GM18505 (cell line): ENCODE measurements around the gene RNF44.

Experiments
- ATAC-seq: cut with Tn5 transposase; IDR thresholded peaks from one replicate; pipeline ENCODE4 v1.9.1; 2021; ENCODE audit not compliant: unreplicated experiment
- POLR2A ChIP-seq: IDR thresholded peaks from 4 replicates; pipeline ENCODE4 v1.6.1; 2011; ENCODE audit warnings: borderline replicate concordance; ENCODE audit not compliant: insufficient read depth, insufficient read length; ENCODE audit errors: extremely low read depth

RNF44 gene

DNA sequence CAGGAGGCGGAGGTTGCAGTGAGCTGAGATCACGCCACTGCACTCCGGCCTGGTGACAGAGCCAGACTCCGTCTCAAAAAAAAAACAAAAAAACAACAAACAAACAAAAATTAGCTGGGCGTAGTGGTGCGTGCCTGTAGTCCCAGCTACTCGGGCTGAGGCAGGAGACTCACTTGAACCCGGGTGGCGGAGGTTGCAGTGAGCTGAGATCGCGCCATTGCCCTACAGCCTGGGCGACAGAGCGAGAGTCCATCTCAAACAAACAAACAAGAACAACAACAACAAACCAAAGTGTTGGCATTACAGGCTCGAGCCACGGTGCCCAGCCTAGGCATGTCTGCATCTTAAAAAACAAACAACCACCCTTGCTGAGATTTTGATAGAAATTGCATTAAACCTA is 12.2 kb downstream of the RNF44 start:
- no peak for ATAC-seq
- TF ChIP-seq POLR2A: no peak

DNA sequence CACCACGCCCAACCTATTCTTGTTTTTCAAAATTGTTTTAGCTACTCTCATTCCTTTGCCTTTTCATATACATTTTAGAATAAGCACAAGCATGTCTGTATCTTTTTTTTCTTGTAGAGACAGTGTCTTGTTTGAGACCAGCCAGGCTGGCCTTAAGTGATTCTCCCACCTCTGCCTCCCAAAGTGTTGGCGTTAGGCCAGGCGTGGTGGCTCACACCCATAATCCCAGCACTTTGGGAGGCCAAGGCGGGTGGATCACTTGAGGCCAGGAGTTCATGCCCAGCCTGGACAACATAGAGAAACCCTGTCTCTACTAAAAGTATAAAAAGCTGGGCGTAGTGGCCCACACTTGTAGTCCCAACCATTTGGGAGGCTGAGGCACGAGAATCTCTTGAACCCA is 13.1 kb downstream of the RNF44 start:
- no peak for TF ChIP-seq POLR2A
- ATAC-seq: no peak

DNA sequence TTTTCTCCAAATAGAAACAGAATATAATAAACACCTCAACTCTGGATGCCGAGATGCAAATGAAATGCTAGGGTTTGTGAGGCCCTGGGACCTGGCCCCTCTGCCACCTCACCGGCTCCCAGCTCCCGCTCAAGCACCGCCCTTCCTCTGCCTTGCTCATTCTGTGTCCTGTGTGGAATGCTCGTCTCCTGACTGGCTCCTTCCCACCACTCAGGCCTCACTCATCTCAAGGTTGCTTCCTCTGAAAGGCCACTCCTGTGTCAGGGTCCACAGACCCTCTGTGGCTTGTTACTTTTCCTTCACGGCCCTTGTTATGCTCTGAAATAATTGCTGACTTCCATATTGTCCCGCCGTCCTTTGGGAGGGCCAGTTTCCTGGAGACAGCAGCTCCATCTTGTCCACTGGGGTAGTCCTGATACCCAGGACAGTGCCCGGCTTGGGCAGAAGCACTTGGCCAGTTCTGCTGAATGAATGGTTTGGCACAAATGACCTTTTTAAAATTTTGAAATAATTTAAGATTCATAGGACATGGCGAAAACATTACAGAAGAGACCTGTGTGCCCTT is 15.4 kb downstream of the RNF44 start:
- ATAC-seq: no peak
- TF ChIP-seq POLR2A: no peak

DNA sequence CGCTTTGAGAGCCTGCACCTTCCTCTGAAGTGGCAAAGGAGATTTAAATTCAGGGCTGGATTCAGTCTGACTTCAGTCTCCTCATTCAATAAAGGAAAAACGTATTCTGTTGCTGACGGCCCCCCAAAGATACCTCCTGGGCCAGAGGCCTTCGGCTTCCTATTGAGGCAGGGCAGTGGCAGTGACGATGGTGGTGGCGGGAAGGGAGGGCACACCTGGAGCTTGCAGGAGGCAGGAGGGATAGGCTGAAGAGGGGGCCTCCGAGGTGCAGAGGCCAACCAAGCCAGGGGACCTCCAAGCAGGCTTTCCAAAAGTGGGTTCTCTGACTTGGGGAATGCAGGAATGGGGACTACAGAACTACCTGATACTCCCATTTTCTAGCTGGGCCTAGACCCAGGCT is 15.9 kb downstream of the RNF44 start:
- ATAC-seq: no peak
- TF ChIP-seq POLR2A: no peak

DNA sequence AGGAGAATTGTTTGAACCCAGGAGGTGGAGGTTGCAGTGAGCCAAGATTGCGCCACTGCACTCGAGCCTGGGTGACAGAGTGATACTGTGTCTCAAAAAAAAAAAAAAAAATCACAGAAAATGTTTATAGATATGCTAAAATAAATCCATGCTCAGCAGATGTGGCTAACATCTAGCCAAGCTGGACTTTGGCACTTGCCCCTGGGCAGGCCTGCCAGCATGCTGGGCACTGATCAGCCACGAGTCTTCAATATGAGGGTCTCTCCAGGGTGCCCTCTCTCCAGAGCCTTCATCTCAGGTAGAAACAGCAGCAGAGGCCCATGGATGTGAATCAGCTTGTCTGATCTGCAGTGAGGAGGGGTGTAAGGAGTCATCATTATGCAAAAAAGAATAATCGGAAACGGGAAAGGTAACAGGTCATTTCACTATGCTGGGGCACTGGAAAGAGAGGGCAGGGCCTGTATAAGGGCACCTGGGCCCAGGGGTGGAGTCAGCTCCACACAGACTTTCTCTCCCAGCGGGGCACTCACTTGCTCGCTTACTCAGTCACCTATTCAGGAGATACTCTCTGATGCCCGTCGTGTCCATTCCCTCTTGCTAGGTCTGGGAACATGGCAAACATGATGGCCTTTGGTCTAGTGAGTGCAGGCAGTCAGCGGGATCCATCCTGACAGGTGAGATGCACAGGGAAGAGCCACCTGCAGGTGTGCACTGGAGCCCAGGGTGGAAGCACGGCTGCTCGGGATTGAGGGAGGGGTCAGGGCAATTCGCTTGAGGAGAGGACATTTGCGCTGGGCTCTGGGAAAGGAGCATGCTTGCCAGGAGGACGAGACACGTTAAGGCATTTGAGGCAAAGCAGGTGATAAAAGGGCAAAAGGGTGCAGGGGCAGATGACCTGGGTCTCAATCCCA is 17.1 kb downstream of the RNF44 start:
- TF ChIP-seq POLR2A: no peak
- ATAC-seq: no peak

DNA sequence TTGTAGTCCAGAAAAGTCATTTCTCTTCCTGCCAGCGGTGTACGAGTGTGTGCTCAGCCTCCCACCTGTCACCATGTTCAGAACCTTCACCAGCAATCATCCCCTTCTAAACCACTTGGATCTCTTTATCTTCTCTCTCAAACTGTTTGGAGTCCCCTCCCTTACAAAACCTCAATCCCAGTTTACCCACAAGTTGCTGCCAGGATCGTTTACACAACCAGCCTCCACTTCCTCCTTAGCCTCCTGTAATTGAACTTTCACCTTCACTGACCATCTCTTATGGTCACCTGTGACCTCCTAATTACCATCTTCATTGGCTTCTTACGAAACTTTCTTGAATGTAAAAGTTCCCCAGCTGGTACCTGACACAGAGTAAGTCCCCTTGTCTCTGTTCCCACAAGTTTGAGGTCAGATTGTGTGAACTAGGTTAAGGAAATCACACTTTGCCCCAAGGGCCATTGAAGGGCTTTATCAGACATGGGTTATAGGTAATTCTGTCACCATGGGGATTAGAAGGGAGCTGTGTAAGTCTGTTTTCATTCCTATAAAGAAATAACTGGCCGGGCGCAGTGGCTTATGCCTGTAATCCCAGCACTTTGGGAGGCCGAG is 20.0 kb downstream of the RNF44 start:
- ATAC-seq: no peak
- no peak for TF ChIP-seq POLR2A

DNA sequence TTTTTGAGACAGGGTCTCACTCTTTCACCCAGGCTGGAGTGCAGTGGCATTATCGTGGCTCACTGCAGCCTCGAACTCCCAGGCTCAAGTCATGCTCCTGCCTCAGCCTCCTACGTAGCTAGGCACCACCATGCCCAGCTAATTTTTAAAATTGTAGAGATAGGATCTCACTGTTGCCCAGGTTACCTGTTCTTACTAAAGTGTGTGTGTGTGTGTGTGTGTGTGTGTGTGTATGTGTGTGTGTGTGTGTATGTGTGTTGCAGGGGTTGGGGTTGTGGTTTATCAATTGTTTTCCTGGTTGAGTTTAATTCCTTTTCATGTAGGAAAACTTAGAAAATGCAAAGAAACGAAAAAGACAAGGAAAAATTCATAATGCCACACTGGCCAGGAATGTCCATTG is 21.8 kb downstream of the RNF44 start:
- TF ChIP-seq POLR2A: no peak

DNA sequence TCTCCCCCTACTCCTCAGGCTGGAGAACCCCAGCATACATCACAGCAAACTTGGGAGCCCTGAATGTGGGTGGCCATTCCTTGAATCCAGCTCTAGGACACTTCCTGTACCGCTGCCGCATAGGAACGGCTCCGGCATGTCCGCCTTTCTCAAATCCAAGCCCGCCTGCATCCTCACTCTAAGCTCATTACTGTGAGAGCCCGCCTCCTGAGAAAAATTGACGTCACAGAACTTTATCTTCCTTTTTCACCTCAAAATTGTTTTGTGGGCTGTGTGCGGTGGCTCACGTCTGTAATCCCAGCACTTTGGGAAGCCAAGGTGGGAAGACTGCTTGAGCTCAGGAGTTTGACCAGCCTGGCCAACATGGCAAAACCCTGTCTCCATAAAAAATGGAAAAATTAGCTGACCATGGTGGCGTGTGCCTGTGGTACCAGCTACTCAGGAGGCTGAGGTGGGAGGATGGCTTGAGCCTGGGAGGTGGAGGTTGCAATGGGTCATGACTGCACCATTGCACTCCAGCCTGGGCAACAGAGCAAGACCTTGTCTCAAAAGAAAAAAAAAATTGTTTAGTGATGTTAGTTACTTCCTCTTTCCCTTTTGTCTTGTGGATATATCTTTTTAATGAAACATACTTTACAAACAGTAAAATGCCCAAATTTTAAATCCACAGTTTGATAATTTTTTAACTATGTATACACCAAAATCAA is 22.8 kb downstream of the RNF44 start:
- no peak for TF ChIP-seq POLR2A
- ATAC-seq: no peak

More for the DNA sequence above, 21.8 kb downstream of the RNF44 start:
- no peak for ATAC-seq

DNA sequence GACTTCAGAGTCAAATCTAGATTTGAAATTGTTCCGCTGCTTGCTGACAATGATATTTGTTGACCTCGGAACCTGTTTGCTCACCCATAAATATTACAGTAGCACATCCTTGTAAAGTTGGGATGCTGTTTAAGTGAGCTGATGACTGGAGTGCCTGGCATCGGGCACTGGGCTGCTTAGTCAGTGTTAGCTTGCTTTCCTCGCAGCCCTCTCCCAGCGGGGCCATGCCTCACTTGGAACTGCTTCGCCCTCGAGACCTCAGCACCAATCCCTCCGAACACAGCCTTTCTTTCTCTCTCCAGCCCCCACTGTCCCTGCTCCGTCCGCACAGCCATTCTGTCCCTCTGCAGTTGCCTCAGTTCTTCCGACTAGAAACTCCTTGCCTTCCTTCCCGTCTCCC is 23.4 kb downstream of the RNF44 start:
- no peak for ATAC-seq
- TF ChIP-seq POLR2A: no peak

DNA sequence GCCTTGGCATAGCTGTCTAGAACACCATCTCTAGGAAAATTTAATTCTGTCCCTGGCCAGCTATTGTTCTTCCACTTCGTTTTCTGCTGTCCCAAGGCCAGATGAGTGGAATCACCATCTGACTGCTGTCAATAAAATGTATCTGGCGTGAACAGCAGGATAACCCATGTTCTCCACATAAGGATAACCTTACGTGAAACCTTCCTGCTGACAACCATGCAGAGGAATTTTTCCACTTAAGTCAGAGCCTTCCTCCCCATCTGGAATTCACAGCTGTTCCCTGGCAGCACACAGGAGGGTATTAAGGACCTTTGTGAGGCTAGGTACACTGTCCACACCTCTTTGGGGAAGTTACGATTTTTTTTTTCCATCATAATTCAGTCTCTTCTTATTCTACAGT is 28.6 kb downstream of the RNF44 start:
- no peak for ATAC-seq
- no peak for TF ChIP-seq POLR2A

DNA sequence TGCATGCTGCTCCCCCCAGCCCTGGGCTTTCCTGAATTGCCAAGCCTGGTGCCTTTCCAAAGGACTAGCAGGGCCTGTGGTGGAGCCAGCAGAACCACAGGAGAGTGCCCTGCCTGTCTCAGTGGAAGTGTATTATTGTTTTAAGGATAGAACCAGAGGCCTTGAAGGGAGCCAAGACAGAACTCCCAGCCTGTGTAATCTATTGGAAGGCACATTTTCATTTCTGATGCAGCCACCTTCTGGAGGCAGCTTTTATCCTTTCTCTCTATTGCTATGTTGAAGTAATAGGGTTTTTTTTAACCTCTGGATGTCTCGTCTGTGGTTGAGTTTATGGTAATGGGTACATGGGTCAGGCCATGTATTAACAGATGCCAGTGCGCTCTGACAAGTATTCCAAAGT is 29.3 kb downstream of the RNF44 start:
- no peak for ATAC-seq
- TF ChIP-seq POLR2A: no peak

DNA sequence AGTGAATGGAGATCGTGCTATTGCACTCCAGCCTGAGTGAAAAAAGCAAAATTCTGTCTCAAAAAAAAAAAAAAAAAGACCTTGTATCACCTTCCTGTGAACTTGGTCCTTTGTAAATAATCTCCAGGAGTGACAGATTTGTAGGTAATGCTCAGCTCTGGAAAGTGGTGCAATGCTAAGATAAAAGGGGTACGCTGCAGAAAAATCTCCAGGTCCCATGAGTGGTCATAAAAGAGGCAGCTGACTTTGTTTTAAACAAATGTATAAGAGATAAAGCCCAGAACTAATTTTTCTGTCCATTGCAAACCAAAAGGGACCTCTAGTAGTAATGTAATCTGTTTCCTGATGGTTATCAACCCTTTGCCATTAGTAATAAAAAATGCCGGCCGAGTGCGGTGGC is 33.7 kb downstream of the RNF44 start:
- TF ChIP-seq POLR2A: no peak
- ATAC-seq: no peak

DNA sequence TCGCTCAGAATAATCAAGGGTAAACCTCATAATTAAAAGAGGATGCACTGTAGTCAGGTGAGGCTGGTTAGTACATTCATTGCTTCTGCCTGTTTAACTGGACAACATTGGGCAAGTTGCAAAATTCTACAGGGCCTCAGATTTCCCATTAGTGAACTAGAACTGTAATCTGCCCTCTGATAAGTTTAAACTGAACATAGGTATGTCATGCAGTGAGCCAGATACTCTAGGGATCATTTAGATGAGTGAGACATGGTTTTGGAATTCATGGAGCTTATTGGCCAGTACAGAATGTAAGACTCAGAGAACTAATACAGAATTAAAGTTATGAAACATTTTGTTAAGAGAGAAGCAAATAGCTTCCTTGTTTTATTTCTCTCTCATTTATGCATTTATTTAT is 35.9 kb downstream of the RNF44 start:
- ATAC-seq: no peak
- TF ChIP-seq POLR2A: no peak

DNA sequence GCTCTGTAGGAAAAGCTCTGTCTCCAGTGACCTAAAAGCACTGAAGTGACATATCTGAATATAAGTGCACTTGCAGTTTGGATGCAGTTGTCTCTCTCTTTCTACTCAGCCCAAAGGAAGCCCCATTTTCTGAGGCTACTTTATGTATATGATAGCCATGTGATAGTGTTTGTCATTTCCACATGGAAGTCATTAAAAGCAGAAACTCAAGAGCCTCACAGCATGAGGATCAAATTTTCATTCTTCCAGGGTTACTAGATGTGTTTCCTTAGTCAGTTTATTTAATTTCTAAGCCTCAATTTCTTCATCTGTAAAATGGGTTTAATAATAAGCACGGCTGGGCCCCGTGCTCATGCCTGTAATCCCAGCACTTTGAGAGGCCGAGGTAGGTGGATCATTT is 36.7 kb downstream of the RNF44 start:
- no peak for TF ChIP-seq POLR2A
- ATAC-seq: no peak

DNA sequence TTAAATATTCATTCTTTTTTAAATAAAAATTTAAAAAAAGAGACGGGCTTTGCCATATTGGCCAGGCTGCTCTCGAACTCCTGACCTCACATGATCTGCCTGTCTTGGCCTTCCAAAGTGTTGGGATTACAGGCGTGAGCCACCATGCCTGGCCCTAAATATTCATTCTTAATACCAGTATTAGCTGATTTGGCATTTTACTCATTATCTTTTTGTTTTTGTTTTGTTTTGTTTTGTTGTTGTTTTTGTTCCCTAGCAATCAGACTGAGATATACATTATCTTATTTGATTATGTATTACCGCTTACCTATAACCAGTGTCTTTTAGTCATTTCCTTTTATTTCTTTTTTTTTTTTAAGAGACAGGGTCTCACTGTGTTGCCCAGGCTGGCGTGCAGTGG is 37.9 kb downstream of the RNF44 start:
- no peak for TF ChIP-seq POLR2A
- ATAC-seq: no peak
